HL-60 (cell line): ENCODE measurements around the gene COL5A2.

Experiments used
- DNase-seq, 2 experiments: peaks; one replicate each; pipeline ENCODE4 v3.0.0-alpha.2; 2010 to 2020; ENCODE audit warnings: low read depth in 1 of 2, low spot score in 1 of 2
- H3K27ac ChIP-seq: fragments of 250-450 bp; sonication (Bioruptor Pico); replicated peaks from 2 replicates; pipeline ENCODE4 v1.5.1; 2020; ENCODE audit warnings: mild to moderate bottlenecking, moderate library complexity
- H3K27me3 ChIP-seq: fragments of 250-450 bp; sonication (Bioruptor Pico); 2 replicates; pipeline ENCODE4 v1.5.1; 2021; ENCODE audit warnings: mild to moderate bottlenecking, moderate library complexity; ENCODE audit not compliant: insufficient read depth, poor library complexity, severe bottlenecking
- H3K4me3 ChIP-seq: replicated peaks from 2 replicates; pipeline ENCODE4 v1.5.1; 2011; ENCODE audit warnings: mild to moderate bottlenecking, control low read depth, low read length; ENCODE audit not compliant: insufficient read depth
- CTCF ChIP-seq: IDR thresholded peaks from one replicate; pipeline ENCODE4 v1.5.1; 2011; ENCODE audit warnings: low read length, control low read depth, inconsistent platforms; ENCODE audit not compliant: insufficient read depth
- GABPA ChIP-seq: IDR thresholded peaks from 2 replicates; pipeline ENCODE4 v1.6.1; 2012; ENCODE audit warnings: low read depth
- POLR2AphosphoS5 ChIP-seq: IDR thresholded peaks from 2 replicates; pipeline ENCODE4 v1.6.1; 2012; ENCODE audit warnings: low read depth
- REST ChIP-seq: IDR thresholded peaks from 2 replicates; pipeline ENCODE4 v1.6.1; 2012; ENCODE audit warnings: low read depth; ENCODE audit not compliant: insufficient replicate concordance
- SPI1 ChIP-seq: IDR thresholded peaks from 2 replicates; pipeline ENCODE4 v1.6.1; 2012; ENCODE audit warnings: low read depth, mild to moderate bottlenecking, borderline replicate concordance

The COL5A2 gene

GRCh38 chr2:189128970-189129369, 50.6 kb downstream of the COL5A2 start:
- DNase-seq = no peak
- TF ChIP-seq SPI1 = no peak
- TF ChIP-seq POLR2AphosphoS5 = no peak
- TF ChIP-seq REST = no peak
- TF ChIP-seq GABPA = no peak
- TF ChIP-seq CTCF = no peak
- Histone ChIP-seq H3K27ac (no peak overlapping the region), H3K4me3 (no peak overlapping the region), H3K27me3 (no peaks in the 10 kb centered on the region)

DNA sequence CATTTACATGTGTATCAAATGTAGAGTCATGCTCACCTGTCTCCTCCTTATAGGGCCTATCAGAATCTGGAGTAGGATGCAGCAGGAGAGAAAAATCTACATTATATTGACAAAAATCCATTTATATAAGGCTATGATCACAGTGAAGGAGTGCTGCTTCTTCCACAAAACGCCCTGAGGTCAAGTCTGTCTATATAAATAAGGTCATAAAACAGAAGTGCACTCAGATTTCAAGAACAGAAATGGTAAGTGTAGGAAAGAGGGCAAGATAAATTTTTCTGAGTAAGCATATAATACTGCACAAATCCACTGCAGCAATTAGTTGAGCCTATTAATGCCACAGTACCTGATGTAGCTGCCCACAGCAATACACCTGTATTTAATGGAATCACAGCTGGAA, 51.8 kb downstream of the COL5A2 start:
- no peak for TF ChIP-seq CTCF
- no peak for TF ChIP-seq SPI1
- no peak for TF ChIP-seq GABPA
- no peak for TF ChIP-seq POLR2AphosphoS5
- TF ChIP-seq REST = no peak
- Histone ChIP-seq H3K27ac (no peak overlapping the region), H3K4me3 (no peak overlapping the region), H3K27me3 (no peaks in the 10 kb centered on the region)
- no peak for DNase-seq

DNA sequence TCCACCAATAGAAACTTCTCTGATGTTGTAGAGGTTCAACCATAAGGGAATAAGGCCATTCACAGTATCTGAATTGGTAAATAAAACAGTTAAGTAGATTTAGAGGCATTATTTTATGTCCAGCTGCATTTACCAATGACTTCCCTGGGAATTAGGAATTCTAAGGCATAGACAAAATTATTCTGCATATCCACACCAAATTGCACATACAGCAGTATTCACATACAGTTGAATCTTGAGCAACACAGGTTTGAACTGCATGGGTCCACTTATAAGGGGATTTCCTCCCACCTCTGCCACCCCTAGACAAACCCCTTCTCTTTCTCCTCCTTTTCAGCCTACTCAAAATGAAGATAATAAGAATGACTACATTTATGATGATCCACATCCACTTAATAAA, 54.4 kb downstream of the COL5A2 start:
- H3K27ac ChIP-seq = no peak overlapping the region
- H3K4me3 ChIP-seq = no peak overlapping the region
- no peak for DNase-seq
- TF ChIP-seq CTCF = no peak
- no peak for TF ChIP-seq REST
- TF ChIP-seq GABPA = no peak
- TF ChIP-seq SPI1 = no peak
- no peak for TF ChIP-seq POLR2AphosphoS5
- no peaks in the 10 kb centered on the region for H3K27me3 ChIP-seq
